Measurements from ENCODE around the gene CDC25C. TPM values are rescaled to one million over a fixed set of nuclear protein-coding genes. Genes with fewer than 3 reads are reported as not detected.
"Not testable (repeated sequence)": the region's sequence is repeated elsewhere in the genome, so short reads cannot be mapped to it uniquely, and the experiment has no call there.

The CDC25C gene
- polyA plus RNA-seq, 4 donors, result 6.7 to 7.6 (median 7.1) TPM

GRCh38 chr5:138349852-138350562 is 18.4 kb upstream of the CDC25C start:
- DNase-seq (ENCODE audit: low read depth in 4 of 4, low spot score in 3 of 4), result no peak

GRCh38 chr5:138346889-138347288 is 15.3 kb upstream of the CDC25C start:
- no peak for DNase-seq (ENCODE audit: low read depth in 4 of 4, low spot score in 3 of 4)

GRCh38 chr5:138344887-138345622 is 13.5 kb upstream of the CDC25C start:
- no peak for DNase-seq (ENCODE audit: low read depth in 4 of 4, low spot score in 3 of 4)

GRCh38 chr5:138340008-138340407 is 8.4 kb upstream of the CDC25C start:
- no peak for DNase-seq (ENCODE audit: low read depth in 4 of 4, low spot score in 3 of 4)

GRCh38 chr5:138339464-138339863 is 7.9 kb upstream of the CDC25C start:
- DNase-seq (ENCODE audit: low read depth in 4 of 4, low spot score in 3 of 4), result no peak

- no peak for DNase-seq (ENCODE audit: low read depth in 4 of 4, low spot score in 3 of 4)
Measured at GRCh38 chr5:138339091-138339456, 7.5 kb upstream of the CDC25C start.

- DNase-seq (ENCODE audit: low read depth in 4 of 4, low spot score in 3 of 4), result no peak
Measured at GRCh38 chr5:138338411-138339090, 6.9 kb upstream of the CDC25C start.

- peak; percentile 89 to 99 (median 92) for DNase-seq (ENCODE audit: low read depth in 4 of 4, low spot score in 3 of 4)
Measured at GRCh38 chr5:138337685-138338410, 6.2 kb upstream of the CDC25C start, which contains the start of gene FAM53C. Gene FAM53C (plus strand): TSS chr5:138338266. CDS start chr5:138341336, 3,070 bp downstream.

- DNase-seq (ENCODE audit: low read depth in 4 of 4, low spot score in 3 of 4), result peak in 2 of 4 donors; percentile 77 to 80
Measured at GRCh38 chr5:138336952-138337684, 5.5 kb upstream of the CDC25C start.

GRCh38 chr5:138334867-138335447 is 3.4 kb upstream of the CDC25C start:
- DNase-seq (ENCODE audit: low read depth in 4 of 4, low spot score in 3 of 4), result no peak

GRCh38 chr5:138330813-138331448 is 673 bp downstream of the CDC25C start:
- no peak for DNase-seq (ENCODE audit: low read depth in 4 of 4, low spot score in 3 of 4)

- not testable (repeated sequence) for DNase-seq (ENCODE audit: low read depth in 4 of 4, low spot score in 3 of 4)
Measured at GRCh38 chr5:138318211-138318610, 13.4 kb downstream of the CDC25C start.

GRCh38 chr5:138316355-138316754 is 15.2 kb downstream of the CDC25C start:
- no peak for DNase-seq (ENCODE audit: low read depth in 4 of 4, low spot score in 3 of 4)

GRCh38 chr5:138315751-138316278 is 15.8 kb downstream of the CDC25C start:
- DNase-seq (ENCODE audit: low read depth in 4 of 4, low spot score in 3 of 4), result no peak

- DNase-seq (ENCODE audit: low read depth in 4 of 4, low spot score in 3 of 4), result no peak
Measured at GRCh38 chr5:138305797-138306196, 25.8 kb downstream of the CDC25C start.

- DNase-seq (ENCODE audit: low read depth in 4 of 4, low spot score in 3 of 4), result no peak
Measured at GRCh38 chr5:138303372-138303771, 28.2 kb downstream of the CDC25C start.

- no peak for DNase-seq (ENCODE audit: low read depth in 4 of 4, low spot score in 3 of 4)
Measured at GRCh38 chr5:138289296-138289695, 42.3 kb downstream of the CDC25C start.

GRCh38 chr5:138287246-138287645 is 44.4 kb downstream of the CDC25C start:
- DNase-seq (ENCODE audit: low read depth in 4 of 4, low spot score in 3 of 4), result no peak

All from right renal pelvis (tissue), 4 donors.